Muscle layer of colon (tissue), 2 donors: ENCODE data around the gene SLC39A3.

ENCODE experiments used
- H3K27ac ChIP-seq: one replicate; pipeline ENCODE4 v1.7.0; 2013; ENCODE audit warnings: low read depth, mild to moderate bottlenecking, low read length, moderate library complexity
- H3K27me3 ChIP-seq, 2 donors: one replicate each; pipeline ENCODE4 v1.7.0; 2013; ENCODE audit warnings: low read length in 2 of 2, mild to moderate bottlenecking in 2 of 2; ENCODE audit not compliant: insufficient read depth in 2 of 2, control insufficient read depth in 1 of 2
- H3K36me3 ChIP-seq: one replicate; pipeline ENCODE4 v1.7.0; 2013; ENCODE audit warnings: mild to moderate bottlenecking, low read length; ENCODE audit not compliant: insufficient read depth
- H3K4me1 ChIP-seq: one replicate; pipeline ENCODE4 v1.7.0; 2013; ENCODE audit warnings: mild to moderate bottlenecking, low read length; ENCODE audit not compliant: insufficient read depth
- H3K4me3 ChIP-seq, 2 donors: one replicate each; pipeline ENCODE4 v1.7.0; 2013; ENCODE audit warnings: low read length in 2 of 2, low read depth in 1 of 2, mild to moderate bottlenecking in 1 of 2, moderate library complexity in 1 of 2
- H3K9ac ChIP-seq: one replicate; pipeline ENCODE4 v1.7.0; 2013; ENCODE audit warnings: low read length
- H3K9me3 ChIP-seq: one replicate; pipeline ENCODE4 v1.7.0; 2013; ENCODE audit warnings: mild to moderate bottlenecking, low read length
- donor health status: abdominal sarcoma.
- donor health status: Adenocarcinoma of cecum.

The SLC39A3 gene

DNA sequence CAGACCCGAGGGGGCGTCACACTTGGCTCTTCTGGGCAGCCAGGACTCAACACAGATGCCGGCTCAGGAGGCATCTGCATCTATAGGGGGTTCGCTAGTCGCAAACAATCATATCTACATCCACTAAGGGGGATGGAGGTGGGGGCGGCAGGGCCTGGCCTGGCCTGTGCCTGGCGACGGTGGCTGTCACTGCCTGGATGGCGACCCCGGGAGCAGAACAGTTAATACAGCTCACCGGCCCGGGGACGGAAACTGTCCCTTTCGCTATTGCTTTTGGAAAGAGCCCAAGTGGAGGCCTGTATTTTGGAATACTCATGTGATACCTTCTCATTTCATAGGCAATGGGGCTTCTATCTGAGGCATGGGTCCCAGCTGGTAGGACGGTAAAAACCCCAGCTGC, 25.6 kb upstream of the SLC39A3 start:
- Histone ChIP-seq H3K4me1 (no peaks in the 10 kb centered on the region), H3K4me3 (no peak overlapping the region), H3K36me3 (peaks cover 59% of the 10 kb centered on the region), H3K9ac (no peak overlapping the region), H3K9me3 (no peaks in the 10 kb centered on the region), H3K27me3 (no peaks in the 10 kb centered on the region), H3K27ac (no peak overlapping the region)

DNA sequence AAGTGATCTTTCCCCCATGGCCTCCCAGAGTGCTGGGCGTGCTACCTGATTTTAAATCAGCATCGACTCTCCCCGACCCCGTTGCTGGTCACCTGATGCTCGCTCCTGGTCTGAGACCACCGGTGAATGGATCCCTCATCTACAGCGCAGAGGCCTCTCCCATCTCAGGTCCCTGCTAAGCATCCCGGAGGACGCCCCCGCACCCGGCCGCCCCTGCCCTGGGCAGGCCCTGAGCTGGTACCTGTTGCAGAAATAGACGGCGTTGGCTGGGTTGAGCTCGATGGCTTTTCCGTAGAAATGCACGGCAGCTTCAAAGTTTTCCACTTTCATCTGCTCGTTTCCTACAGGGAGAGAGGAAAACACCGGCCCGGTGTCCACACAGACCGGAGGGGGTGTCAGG, 25.1 kb upstream of the SLC39A3 start:
- no peak overlapping the region for H3K4me3 ChIP-seq
- H3K4me1 ChIP-seq, result no peaks in the 10 kb centered on the region
- peaks cover 59% of the 10 kb centered on the region for H3K36me3 ChIP-seq
- no peak overlapping the region for H3K27ac ChIP-seq
- no peak overlapping the region for H3K9ac ChIP-seq
- no peaks in the 10 kb centered on the region for H3K27me3 ChIP-seq
- H3K9me3 ChIP-seq, result no peaks in the 10 kb centered on the region

DNA sequence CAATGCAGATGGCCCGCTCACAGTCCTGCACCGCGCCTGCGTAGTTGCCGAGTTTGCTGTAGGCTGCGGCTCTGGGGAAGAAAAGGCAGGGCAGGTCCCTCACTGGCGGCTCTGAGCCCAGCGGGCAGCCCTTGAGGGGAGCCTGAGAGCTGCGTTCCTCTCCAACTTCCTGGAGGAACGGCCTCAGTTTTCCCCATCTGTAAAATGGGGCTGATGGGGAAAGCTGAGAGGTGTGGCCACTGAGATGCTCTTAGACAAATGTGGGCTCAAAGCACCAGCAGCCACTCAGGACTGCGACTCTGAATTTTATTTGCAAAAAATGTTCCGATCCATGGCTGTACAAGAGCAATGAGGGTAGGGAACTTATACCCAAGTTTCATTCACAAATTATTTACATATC, 23.9 kb upstream of the SLC39A3 start:
- Histone ChIP-seq H3K36me3 (peaks cover 65% of the 10 kb centered on the region), H3K4me3 (no peak overlapping the region), H3K9ac (no peak overlapping the region), H3K27me3 (no peaks in the 10 kb centered on the region), H3K4me1 (no peaks in the 10 kb centered on the region), H3K9me3 (no peaks in the 10 kb centered on the region), H3K27ac (no peak overlapping the region)

DNA sequence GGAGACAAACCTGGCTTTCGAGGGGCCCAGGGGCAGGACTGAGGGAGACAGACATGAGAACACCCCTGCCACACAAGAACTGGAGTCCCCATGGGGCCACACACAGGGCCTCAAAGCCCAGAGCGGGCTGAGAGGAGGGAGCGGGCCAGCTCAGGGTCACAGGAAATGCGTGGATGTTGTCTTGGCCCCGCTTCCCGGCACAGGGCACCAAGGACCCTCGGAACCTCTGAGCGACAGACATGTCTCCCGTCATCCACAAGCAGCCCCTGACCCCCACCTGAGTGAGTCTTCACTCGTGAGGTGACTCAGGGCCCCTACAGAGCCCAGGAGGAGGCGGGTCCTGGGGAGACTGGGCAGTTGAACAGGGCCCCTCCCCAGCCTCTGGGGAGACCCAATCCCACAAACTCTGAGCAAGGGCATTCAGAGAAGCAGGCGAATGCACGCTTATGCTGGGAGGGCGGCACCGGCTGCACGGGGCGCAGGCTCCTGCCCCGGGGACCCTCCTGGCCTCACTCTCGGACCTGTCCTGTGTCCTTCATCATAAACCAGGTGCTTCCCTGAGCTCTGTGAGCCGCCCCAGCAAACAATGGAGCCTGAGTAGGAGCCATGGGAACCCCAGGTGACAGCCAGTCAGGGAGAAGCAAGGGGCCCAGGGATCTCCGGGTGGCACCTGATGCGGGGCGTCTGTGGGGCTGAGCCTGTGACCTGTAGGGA, 23.1 kb upstream of the SLC39A3 start:
- no peaks in the 10 kb centered on the region for H3K4me1 ChIP-seq
- H3K9me3 ChIP-seq, result no peaks in the 10 kb centered on the region
- no peak overlapping the region for H3K9ac ChIP-seq
- no peaks in the 10 kb centered on the region for H3K27me3 ChIP-seq
- no peak overlapping the region for H3K4me3 ChIP-seq
- H3K36me3 ChIP-seq, result peaks cover 62% of the 10 kb centered on the region
- H3K27ac ChIP-seq, result no peak overlapping the region

DNA sequence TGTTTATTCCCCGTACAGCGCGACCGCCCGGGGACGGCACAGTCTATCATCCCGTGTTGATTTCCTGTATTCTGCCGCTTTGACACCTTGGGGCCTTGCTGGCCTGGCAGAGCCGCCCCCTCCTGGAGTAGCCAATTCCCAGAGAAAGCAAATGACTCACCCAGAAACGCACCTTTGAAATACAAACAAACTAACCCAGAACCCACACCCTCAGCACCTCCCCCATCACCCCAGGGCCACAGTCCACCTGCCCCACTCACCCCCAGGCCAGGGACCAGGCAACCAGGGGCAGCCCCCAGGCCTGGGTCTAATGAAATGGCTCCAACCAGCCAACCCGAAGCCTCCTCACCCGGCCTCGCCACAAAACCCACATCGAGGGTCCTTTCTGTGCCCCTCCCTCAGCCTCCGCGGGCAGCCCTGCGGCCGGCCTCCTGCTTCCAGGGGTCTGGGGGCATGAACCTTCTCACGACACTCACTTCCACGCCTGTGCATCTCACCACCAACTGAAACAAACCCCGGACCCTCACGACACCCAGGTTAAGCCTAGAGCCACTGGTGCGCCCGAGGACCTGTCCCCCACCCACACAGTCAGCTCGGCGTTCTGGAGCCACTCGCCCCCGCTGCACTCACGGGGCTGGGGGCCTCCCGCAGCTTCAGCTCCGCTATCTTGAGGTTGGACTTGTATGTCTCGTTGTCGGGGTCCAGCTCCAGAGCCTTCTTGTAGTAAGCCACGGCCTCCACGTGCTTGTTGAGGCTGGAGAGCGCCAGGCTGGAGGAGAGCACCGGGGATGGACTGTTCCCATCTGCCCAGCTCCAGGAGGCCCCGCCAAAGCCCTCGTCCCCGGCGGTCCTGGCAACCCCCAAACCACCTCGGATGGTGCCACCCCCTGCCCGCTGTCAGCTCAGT, 22.3 kb upstream of the SLC39A3 start:
- Histone ChIP-seq H3K4me3 (no peak overlapping the region), H3K27me3 (no peaks in the 10 kb centered on the region), H3K36me3 (peaks cover 57% of the 10 kb centered on the region), H3K4me1 (no peaks in the 10 kb centered on the region), H3K9ac (no peak overlapping the region), H3K27ac (no peak overlapping the region), H3K9me3 (no peaks in the 10 kb centered on the region)

DNA sequence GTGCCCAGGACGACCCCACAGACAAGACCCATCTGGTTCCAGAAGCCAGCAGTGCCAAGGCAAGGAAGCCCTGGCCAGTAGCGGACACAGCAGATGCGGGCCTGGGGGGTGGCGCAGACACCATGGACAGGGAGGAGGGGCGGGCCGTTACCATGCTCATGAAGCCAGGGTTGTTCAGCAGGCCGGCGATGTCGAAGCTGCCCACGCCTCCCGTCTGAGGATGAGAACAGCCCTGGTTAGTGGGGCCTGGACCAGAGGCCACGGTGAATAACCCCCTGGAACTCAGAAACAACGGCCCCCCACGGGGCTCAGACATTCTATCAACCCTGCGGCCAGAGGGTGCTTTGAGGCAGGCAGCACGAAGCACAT, 21.5 kb upstream of the SLC39A3 start:
- H3K9me3 ChIP-seq, result no peaks in the 10 kb centered on the region
- H3K36me3 ChIP-seq, result peaks cover 59% of the 10 kb centered on the region
- H3K4me3 ChIP-seq, result no peak overlapping the region
- no peaks in the 10 kb centered on the region for H3K4me1 ChIP-seq
- H3K27ac ChIP-seq, result no peak overlapping the region
- no peaks in the 10 kb centered on the region for H3K27me3 ChIP-seq
- H3K9ac ChIP-seq, result no peak overlapping the region

DNA sequence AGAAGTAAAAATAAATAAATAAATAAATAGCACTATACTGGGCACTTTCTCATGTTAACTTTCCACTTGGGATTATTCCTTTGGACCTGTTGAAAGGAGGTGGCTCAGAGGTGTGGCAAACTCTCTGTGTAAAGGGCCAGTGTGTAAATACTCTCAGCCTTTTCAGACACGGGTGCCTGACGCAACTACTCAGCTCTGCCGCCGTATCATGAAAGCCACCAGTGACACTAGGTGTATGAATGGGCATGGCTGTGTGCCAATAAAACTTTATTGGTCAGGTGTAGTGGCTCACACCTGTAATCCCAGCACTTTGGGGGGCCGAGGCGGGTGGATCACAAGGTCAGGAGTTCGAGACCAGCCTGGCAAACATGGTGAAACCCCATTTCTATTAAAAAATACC, 20.1 kb upstream of the SLC39A3 start:
- Histone ChIP-seq H3K4me3 (no peak overlapping the region), H3K27me3 (no peaks in the 10 kb centered on the region), H3K9ac (no peak overlapping the region), H3K9me3 (no peaks in the 10 kb centered on the region), H3K4me1 (no peaks in the 10 kb centered on the region), H3K36me3 (peaks cover 57% of the 10 kb centered on the region), H3K27ac (no peak overlapping the region)

DNA sequence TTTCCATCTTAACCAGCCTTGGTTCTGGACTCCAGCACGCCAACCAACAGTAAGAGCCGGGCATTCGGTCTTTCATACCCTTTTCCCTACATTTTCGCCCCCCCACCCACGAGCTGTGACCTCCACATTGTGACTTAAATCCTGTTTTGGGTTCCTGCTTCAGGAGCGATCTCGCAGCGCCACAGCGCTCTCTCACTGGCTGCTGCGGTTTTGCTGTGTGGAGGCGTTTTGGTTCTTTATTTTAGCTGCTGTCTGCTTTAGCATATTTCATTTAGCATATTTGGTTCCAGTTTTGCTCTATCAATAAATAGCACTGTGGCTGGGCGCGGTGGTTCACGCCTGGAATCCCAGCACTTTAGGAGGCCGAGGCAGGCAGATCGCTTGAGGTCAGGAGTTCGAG, 19.5 kb upstream of the SLC39A3 start:
- Histone ChIP-seq H3K27ac (no peak overlapping the region), H3K36me3 (peaks cover 53% of the 10 kb centered on the region), H3K9me3 (no peaks in the 10 kb centered on the region), H3K9ac (no peak overlapping the region), H3K4me1 (no peaks in the 10 kb centered on the region), H3K27me3 (no peaks in the 10 kb centered on the region), H3K4me3 (no peak overlapping the region)

DNA sequence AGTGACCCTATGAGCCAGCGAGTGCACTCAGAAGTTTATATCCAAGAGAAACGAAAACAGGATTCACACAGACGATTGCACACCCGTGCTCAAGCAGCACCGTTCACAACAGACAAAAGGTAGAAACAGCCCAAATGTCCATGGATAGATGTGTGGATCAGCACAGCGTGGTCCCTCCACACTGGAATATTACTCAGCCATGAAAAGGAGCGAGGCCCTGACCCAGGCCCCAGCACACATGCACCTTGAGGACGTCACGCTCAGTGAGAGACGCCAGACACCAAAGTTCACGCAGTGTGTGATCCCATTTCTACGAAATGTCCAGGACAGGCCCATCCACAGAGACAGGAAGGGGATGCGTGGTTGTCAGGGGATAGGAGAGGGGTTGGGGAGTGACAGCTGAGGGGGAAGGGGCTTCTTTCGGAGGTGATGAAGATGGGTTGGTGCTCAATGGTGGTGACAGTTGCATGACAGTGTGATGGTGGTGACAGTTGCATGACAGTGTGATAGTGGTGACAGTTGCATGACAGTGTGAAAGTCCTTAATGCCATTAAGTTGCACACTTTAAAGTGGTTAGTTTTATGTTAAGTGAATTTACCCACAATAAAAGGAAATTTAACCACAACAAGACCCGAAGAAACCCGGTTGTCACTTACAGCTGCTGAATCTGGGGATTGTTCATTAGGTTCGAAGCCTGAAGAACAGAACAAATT, 18.9 kb upstream of the SLC39A3 start:
- no peak overlapping the region for H3K27ac ChIP-seq
- peaks cover 48% of the 10 kb centered on the region for H3K36me3 ChIP-seq

DNA sequence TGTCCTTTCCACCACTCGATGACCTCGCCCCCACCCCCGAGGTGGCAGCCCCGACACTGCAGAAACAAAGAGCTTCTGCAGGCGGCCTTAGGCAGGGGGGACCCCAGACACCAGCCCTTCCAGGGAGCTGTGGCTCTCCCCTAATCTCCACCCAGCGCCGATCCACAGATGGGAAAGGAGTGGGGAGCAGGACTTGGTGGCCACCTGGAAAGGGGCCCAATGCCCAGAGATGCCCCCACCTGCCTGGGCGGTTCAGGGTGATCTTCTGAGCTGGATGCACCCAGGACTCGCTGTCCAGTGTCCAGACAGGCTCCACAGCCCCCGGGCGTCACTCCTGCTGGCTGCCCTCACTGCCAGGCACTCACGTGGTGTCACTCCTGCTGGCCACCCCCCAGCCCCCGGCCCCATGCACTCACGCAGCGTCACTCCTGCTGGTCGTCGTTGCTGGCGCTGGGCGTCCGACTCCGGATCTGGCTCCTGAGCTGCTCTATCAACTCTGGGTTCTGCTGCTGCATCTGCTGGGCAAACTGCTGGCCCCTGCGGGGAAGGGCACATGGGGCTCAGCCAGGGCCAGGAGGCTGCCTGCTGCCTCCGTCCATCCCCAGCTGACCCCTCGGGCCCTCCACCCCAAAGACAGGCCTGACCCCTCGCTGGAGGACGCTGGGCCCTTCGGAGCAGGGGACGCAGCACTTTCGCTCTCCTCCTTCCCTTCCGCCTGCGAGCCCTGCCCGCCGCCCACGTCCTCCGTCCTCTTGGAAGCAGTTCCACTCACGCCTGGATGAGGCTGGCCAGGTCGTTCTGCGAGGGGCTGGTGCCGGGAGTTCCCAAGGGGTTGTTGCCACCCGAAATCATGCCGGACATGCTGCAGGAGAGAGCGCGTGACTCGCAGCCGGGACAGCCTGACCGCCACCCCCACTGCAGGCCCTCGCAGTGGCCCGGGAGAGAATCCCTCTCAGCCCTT, 17.4 kb upstream of the SLC39A3 start:
- Histone ChIP-seq H3K36me3 (peaks cover 32% of the 10 kb centered on the region), H3K27ac (no peak overlapping the region)

More for the DNA sequence above, 18.9 kb upstream of the SLC39A3 start:
- H3K9ac ChIP-seq, result no peak overlapping the region
- no peaks in the 10 kb centered on the region for H3K9me3 ChIP-seq
- H3K27me3 ChIP-seq, result no peaks in the 10 kb centered on the region
- H3K4me3 ChIP-seq, result no peak overlapping the region
- no peaks in the 10 kb centered on the region for H3K4me1 ChIP-seq

More for the DNA sequence above, 17.4 kb upstream of the SLC39A3 start:
- no peaks in the 10 kb centered on the region for H3K9me3 ChIP-seq
- H3K4me3 ChIP-seq, result no peak overlapping the region
- no peaks in the 10 kb centered on the region for H3K4me1 ChIP-seq
- H3K27me3 ChIP-seq, result no peaks in the 10 kb centered on the region
- no peak overlapping the region for H3K9ac ChIP-seq
